GM19023 (cell line): Measurements from ENCODE around the gene COA8.

Source experiments
- ATAC-seq: cut with Tn5 transposase; IDR thresholded peaks from one replicate; pipeline ENCODE4 v1.9.1; 2021; ENCODE audit warnings: mild to moderate bottlenecking, moderate library complexity; ENCODE audit not compliant: unreplicated experiment

Gene COA8, protein sequence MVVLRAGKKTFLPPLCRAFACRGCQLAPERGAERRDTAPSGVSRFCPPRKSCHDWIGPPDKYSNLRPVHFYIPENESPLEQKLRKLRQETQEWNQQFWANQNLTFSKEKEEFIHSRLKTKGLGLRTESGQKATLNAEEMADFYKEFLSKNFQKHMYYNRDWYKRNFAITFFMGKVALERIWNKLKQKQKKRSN

DNA sequence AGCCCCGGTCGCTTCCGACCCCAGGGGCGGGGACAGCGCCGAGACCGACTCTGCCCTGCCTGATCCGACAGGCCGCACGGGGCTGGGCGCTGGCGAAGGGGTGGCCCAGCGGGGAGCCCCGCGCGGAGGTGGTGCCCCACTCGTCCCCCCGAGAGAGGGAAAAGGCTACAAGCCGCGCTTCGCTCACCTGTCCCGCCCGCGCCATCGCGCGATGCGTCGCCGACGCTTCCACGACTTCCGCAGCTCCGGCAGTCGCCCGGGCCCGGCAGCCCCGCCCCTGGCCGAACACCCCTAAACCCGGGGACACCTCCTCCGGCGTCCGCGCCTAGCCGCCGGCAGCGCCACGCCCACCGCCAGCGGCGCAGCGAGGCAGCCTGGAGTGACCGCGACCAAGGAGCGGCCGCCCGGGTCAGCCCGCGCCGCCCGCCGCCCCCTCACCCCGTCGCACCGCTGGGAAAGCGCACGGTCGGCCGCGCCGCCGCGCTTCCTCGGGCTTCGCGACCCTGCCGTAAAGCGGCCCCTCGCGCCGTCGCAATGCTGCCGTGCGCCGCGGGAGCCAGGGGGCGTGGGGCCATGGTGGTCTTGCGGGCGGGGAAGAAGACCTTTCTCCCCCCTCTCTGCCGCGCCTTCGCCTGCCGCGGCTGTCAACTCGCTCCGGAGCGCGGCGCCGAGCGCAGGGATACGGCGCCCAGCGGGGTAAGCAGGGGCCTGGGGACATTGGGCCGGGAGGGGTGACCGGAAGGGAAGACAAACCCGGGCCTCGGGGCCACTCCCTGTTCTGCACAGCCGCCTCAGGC, at the start of gene COA8, which contains the start of gene BAG5:
COA8 (plus strand) TSS at position 532 of the 797 bp plus-strand sequence; CDS start at position 574, 42 bp downstream.
BAG5 (minus strand) TSS at position 229 of the 797 bp plus-strand sequence. CDS start 1,493 bp downstream, outside the sequence.
- ATAC-seq, result peak; percentile 76

DNA sequence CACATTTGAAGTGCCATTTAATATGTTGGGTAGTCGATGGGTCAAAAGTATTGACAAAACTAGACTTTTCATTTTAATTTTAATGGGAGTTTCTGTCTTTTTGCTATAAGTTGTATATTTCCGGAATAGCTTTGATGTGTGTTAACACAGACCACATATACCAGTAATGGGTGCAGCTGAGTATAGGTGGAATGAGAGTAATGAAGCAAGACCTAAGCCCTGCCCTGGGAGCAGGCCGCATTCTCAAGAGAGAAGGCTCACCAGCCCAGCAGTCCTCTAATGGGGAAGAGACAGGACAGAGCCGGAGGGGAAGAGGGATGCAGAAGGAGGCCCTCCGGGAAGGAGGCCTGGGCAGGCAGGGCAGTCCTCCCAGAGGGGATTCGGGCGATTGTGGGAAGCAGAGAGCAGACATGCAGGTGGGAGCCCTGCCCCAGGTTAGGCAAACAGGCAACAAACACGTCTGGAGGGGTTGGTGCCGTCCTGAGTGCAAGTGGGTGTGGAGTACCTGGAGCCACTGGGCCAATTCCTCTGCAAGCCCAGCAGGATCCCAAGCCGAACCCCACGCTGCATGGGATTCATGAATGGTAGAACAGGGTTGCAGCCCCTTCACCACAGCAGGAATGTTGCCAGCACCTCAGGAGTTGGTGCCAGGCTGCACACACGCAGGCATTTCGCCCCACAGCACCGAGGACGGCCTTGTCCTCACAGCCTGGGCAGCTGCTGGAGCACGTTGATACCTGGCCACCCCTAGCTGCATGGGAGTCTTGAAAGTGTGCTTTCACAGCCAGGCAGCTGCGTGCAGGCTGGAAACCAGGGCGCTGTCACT, 48.0 kb upstream of the COA8 start:
- ATAC-seq, result no peak

DNA sequence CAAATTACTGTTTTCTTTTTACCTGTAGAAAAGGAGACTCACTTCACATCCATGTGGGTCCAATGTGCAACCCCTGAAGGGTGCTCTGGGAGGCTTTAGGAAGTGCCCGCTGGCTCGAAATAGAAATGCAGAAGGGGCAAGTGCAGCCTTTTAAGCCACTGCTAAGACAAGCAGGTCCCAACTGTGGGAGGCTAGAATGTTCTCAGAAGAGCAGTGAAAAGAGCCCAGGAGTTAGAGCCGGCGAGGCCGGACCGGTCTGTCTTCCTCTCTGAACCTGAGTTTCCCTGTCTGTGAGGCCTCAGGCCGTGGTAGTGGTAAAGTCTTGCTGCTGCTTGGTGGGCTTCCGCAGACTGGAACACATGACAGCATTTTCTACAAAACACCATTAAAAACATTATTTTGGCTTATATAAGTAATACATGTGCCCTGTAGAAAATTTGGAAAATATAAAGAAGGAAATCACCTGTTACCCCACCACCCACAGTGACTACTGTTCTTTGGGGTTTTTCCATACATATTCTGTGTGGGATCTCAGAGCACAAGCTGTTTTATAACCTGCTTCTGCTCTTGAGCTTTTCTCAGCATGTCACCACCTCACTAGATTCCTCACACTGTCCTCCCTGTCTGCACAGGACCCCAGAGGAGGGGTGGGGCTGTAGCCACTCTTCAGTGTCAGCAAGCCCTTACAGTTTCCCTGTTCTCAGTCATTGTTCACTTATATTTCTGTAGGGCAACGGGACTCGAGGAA, 46.2 kb upstream of the COA8 start:
- no peak for ATAC-seq

- no peak for ATAC-seq
Measured at GRCh38 chr14:103517174-103517566, 45.6 kb upstream of the COA8 start.

- no peak for ATAC-seq
Measured at GRCh38 chr14:103517721-103518421, 44.9 kb upstream of the COA8 start.

DNA sequence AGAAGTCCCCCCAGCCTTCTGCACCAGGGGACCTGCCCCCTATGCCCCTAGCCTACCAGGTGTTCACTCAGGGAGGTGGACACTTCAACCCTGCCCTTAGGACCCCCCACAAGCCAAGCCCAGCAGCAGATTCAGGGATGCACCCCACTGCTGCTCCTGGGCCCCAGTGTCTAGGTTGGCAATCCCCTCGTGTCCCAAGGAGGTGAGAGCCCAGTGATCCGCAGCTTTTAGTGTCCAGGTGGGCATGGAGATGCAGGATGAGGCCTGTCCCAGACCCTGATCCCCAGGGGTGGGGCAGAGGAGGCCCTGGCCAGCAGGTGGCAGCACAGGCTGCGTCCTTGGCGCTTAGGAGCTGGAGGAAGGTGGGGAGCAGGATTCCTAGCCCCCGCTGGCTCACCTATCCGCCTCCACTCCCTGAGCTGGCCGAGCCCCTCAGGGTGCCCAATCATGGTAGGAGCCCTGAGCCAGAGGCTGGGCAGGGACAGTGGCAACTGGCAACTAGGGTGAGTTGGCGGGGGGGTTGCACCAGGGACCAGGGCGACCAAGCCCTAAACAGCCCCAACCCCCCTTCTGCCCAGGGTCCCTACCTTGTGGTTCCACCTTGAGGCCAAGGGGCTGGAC, 44.2 kb upstream of the COA8 start:
- no peak for ATAC-seq

DNA sequence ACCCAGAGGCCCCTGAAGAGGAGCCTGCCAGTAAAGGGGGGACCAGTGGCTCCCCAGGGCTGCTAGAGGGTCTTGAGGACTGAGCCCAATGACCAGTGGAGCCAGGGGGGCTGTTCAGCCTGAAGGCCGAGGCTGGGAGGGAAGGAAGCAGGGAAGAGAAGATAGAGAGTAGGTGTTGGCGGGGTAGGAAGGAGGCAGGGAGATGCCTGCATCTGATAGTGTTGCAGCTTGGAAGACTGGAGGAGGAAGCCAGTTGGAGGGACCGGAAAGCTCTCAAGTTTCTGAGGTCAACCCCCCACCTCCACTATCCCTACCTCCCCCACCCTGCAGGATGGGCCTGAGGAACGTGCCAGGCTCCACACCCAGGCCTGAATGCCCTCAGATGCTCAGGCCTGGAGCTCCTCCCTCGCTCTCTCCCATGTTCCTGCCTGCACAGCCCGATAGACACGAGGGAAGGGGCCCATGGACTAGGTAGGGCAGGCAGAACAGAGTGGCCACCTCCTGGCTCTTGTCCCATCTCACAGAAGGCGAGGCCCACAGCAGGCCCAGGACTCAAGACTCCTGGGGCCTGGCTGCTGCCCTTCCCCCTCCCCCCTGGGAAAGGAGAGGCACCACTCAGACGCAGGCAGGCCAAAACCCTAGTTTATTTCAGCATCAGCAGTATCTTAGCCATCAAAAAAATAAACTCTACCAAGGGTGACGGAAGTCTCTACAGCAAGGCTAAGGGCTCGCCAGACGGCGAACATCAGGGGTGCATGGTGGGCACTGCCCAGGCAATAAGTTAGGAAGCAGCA, 43.5 kb upstream of the COA8 start:
- ATAC-seq, result no peak

DNA sequence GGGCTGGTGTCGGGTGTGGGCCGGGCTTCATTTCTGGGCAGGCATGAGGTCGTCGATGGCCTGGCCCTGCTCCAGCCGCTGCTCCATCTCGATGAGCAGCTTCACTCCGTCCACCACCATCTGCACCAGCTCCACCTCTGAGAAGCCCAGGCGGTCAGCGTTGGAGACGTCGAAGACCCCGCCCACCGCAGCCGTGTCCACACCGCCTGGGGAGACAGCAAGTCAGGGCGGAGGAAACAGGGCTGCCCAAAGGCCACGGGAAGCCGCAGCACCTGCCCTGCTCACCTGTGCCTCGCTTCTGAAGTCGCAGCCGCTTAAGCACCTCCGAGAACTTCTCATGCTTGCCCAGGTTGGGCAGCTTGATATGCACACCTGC, 42.9 kb upstream of the COA8 start:
- ATAC-seq, result no peak

- no peak for ATAC-seq
Measured at GRCh38 chr14:103520269-103520656, 42.5 kb upstream of the COA8 start.

DNA sequence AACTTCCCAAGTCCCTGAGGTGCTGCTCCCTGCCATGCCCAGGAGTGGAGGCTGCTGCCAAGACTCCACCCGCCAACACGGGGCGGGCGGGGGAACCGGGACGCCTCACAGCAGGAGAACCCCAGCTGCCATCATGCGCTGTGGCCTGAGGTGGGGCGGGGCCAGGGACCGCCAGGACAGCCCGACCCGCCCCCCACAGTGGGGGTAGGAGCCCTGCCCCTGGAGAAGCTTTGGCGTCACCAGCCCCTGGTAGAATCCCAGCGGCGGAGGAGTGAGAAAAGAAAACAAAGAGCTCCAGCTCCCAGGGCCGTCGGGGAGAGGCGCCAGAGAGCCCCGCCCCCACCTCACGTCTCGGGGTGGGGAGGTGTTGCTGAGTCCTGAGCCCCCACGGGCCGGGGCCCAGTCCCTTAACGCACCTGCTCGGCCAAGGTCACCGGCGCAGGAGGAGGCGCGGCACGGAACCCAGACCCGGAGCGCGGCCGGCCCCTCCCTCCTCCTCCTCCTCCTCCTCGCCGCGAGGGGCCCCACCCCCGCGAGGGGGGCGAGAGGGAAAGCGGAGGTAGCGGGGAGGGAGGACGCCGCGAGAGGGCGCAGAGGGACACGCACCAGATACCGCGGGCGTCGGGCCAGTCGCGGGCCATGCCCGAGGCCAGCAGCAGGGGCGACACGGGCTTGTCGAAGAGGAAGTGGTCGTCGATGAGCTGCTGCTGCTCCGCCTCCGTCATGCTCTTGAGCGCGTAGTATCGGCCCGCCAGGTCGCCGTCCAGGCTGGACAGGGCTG, 41.9 kb upstream of the COA8 start:
- ATAC-seq, result no peak

- ATAC-seq, result no peak
Measured at GRCh38 chr14:103521438-103521950, 41.3 kb upstream of the COA8 start.

DNA sequence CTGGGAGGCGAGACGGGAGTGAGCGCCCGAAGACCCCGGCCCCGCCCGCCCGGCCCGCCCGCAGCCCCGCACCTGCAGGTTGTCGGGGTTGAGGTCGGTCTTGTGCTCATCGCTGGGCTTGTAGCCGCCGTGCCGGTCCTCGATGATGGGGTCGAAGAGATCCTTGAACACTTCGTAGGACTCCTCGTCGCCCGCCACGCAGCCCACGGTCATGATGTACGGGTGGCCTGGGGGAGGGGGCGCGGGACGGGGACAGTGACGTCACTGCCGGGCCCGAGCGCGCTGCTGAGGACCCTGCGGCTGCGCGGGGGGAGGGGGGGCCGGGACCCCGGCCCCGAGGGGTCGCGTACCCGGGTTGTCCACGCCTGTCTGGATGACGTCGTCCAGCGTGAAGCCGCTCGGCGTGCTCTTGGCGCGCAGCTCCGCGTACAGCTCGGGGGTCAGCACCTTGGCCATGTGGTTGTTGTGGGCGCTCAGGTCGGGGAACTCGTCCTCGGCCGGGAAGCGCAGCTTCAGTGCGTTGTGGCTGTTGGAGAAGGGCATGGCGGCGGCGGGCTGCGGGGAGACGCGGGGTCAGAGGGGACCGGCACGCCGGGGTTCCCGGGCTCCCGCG, 40.7 kb upstream of the COA8 start:
- ATAC-seq, result no peak

- no peak for ATAC-seq
Measured at GRCh38 chr14:103522649-103523574, 39.8 kb upstream of the COA8 start, which contains the start of gene CKB. CKB (minus strand) TSS chr14:103522830; CDS start chr14:103522493, 337 bp downstream.

DNA sequence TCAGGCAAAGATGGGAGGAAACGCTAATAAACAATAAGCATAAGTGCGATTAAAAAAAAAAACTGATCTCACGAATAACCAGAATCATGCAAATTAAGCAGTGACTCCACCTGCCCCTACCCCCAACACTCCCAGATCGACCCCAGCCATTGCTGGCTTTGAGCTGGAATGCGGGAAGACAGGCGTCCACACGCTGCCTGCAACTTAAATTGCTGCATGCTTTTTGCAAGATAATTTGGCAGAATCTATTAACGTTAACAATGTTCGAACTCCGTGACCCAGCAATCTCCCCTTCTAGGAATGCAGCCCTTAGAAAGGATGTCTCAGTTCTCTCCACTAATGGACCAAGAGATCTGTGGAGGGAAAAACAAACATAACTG, 39.2 kb upstream of the COA8 start:
- no peak for ATAC-seq

GRCh38 chr14:103524002-103524935, 38.5 kb upstream of the COA8 start:
- ATAC-seq, result no peak
